Stimulated activated CD4-positive, alpha-beta T cell treated with anti-CD3 and anti-CD28 coated beads, Interleukin-4, amount 100 ng/mL, for 4 hours (primary cell): ENCODE results near the gene MAPK14.

Experiments used
- DNase-seq, 2 experiments: peaks; one replicate each; pipeline ENCODE4 v3.0.0-alpha.2; 2020

The MAPK14 gene

GRCh38 chr6:36141961-36142360, 114.4 kb downstream of the MAPK14 start:
- no peak for DNase-seq

GRCh38 chr6:36142971-36143838, 115.6 kb downstream of the MAPK14 start:
- no peak for DNase-seq

- DNase-seq = no peak
Measured at GRCh38 chr6:36145495-36145894, 117.9 kb downstream of the MAPK14 start.

GRCh38 chr6:36147294-36147693, 119.7 kb downstream of the MAPK14 start:
- no peak for DNase-seq

DNA sequence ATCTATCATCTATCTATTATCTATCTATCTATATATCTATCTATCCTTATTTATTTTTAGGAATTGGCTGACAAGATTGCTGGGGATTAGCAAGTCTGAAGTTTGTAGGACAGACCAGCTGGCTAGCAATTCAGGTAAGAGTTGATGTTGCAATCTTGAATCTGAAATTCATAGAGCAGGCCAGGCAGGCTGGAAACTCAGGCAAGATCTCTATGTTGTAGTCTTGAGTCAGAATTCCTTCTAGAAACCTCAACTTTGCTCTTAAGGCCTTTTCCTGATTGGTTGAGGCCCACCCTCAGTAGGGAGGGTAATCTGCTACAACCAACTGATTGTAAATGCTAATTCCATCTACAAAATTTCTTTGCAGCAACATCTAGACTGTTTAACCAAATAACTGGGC, 121.9 kb downstream of the MAPK14 start:
- no peak for DNase-seq

GRCh38 chr6:36150283-36150682, 122.7 kb downstream of the MAPK14 start:
- no peak for DNase-seq

DNA sequence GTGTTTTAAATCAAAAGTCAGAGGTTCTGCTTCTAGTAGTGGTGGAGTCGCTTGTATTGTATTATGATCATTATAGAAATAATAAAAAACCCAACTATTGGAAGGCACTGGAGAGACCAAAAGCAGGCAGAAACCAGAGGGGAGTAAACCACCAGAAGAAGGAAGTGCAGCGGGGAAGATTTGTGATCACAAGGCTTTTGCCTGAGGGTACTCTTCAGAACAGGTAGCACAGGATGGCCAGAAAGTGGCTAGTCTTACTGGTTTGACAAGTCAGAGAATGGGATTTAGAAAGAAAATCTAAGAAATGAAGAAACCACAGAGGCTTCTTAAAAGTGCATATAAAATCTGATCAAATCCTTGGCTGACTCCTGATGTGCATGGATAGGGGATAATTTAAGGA, 126.7 kb downstream of the MAPK14 start:
- no peak for DNase-seq

- DNase-seq = no peak
Measured at GRCh38 chr6:36155662-36156061, 128.1 kb downstream of the MAPK14 start.

- DNase-seq = no peak
Measured at GRCh38 chr6:36160147-36160760, 132.6 kb downstream of the MAPK14 start.
